Vagina (tissue), 2 donors: Measurements from ENCODE around the gene ALG9. TPM values are rescaled to one million over a fixed set of nuclear protein-coding genes. Genes with fewer than 3 reads are reported as not detected.
A peak's percentile ranks its signal among the peaks of the same experiment; 100 is the strongest.

ENCODE experiments used
- DNase-seq, 2 donors: peaks; one replicate each; pipeline ENCODE4 v3.0.0-alpha.2; 2017; ENCODE audit errors: extremely low spot score in 2 of 2
- H3K27ac ChIP-seq: fragments of 200-600 bp; sonication (generic); one replicate; pipeline ENCODE4 v1.5.1; 2019
- H3K27me3 ChIP-seq: fragments of 200-600 bp; sonication (generic); one replicate; pipeline ENCODE4 v1.5.1; 2019
- H3K36me3 ChIP-seq, 2 donors: fragments of 200-600 bp; sonication (generic); one replicate each; pipeline ENCODE4 v1.5.1; 2017 to 2019
- H3K4me1 ChIP-seq: fragments of 200-600 bp; sonication (generic); one replicate; pipeline ENCODE4 v1.5.1; 2019
- H3K4me3 ChIP-seq, 2 donors: fragments of 200-600 bp; sonication (generic); 1 replicate in 1 of 2; 2 replicates in 1 of 2; pipeline ENCODE4 v1.5.1; 2016 to 2019
- H3K9me3 ChIP-seq: fragments of 200-600 bp; sonication (generic); one replicate; pipeline ENCODE4 v1.5.1; 2019
- CTCF ChIP-seq, 3 experiments: fragments of 450-650 bp in 2 of 3; fragments of 200-600 bp in 1 of 3; sonication (generic) in 1 of 3; IDR thresholded peaks; one replicate each; pipeline ENCODE4 v1.5.1; 2017 to 2019; ENCODE audit warnings: antibody characterized with exemption in 3 of 3, mild to moderate bottlenecking in 2 of 3, moderate library complexity in 2 of 3
- POLR2A ChIP-seq, 2 donors: fragments of 450-650 bp; IDR thresholded peaks; one replicate each; pipeline ENCODE4 v1.6.1; 2017; ENCODE audit warnings: antibody characterized with exemption in 2 of 2, mild to moderate bottlenecking in 2 of 2, moderate library complexity in 2 of 2
- POLR2AphosphoS5 ChIP-seq, 2 donors: sonication (generic); formaldehyde crosslinking; IDR thresholded peaks; one replicate each; pipeline ENCODE4 v1.9.0; 2017; ENCODE audit warnings: antibody characterized with exemption in 2 of 2, mild to moderate bottlenecking in 2 of 2, low read depth in 1 of 2; ENCODE audit not compliant: insufficient read depth in 1 of 2
- intact Hi-C: fragments of 100-400 bp; cut with DNase I; formaldehyde crosslinking; loops from one replicate; pipeline ENCODE4 v1.15.1; 2023
- total RNA-seq: library from RNA; depleted of rRNA; stranded (reverse); fragments of >200 nt; gene quantifications from one replicate; pipeline ENCODE4 v1.2.3, GENCODE V29; 2016

Gene ALG9
- total RNA-seq, 1 donor from 2014 or later, result 31.7 TPM

DNA sequence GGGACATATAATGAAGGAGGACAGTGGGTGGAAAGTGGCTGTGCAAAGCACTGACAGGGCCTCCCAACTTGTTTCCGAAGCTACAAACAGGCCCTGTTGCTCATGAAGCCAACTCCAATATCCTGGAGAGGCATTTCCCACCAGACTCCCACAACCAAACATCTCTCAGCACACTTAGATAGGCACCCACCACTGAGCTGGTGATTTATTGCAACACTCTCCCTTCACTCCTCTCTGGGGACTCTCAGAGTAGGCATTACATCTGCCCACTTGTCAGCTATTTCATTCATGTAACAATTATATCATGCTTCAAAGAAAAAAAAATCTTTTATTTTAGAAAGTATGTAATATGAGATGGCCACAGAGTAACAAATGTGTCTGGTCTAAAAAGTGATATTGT is 73.1 kb downstream of the ALG9 start:
- no peaks in the 10 kb centered on the region for H3K27me3 ChIP-seq
- no peak for DNase-seq
- no peak overlapping the region for H3K27ac ChIP-seq
- intact Hi-C loops, result no loop called here
- no peak for TF ChIP-seq CTCF (IDR thresholded peaks at IDR 0.05)
- peaks cover 3 to 8% of the 10 kb centered on the region in 2 donors for H3K36me3 ChIP-seq
- no peak overlapping the region for H3K4me3 ChIP-seq
- peaks cover 13% of the 10 kb centered on the region for H3K4me1 ChIP-seq
- no peaks in the 10 kb centered on the region for H3K9me3 ChIP-seq

GRCh38 chr11:111797145-111797581 is 74.2 kb downstream of the ALG9 start:
- H3K36me3 ChIP-seq, result peaks cover 0 to 3% of the 10 kb centered on the region in 2 donors
- peaks cover 13% of the 10 kb centered on the region for H3K4me1 ChIP-seq
- H3K9me3 ChIP-seq, result no peaks in the 10 kb centered on the region
- no peak overlapping the region for H3K27ac ChIP-seq
- TF ChIP-seq CTCF (IDR thresholded peaks at IDR 0.05) (no peak), POLR2AphosphoS5 (IDR thresholded peaks at IDR 0.05; ENCODE audit: insufficient read depth in 1 of 2, low read depth in 1 of 2) (no peak), POLR2A (IDR thresholded peaks at IDR 0.05) (no peak)
- no peaks in the 10 kb centered on the region for H3K27me3 ChIP-seq
- intact Hi-C loops, result no loop called here
- DNase-seq, result no peak
- no peak overlapping the region for H3K4me3 ChIP-seq

DNA sequence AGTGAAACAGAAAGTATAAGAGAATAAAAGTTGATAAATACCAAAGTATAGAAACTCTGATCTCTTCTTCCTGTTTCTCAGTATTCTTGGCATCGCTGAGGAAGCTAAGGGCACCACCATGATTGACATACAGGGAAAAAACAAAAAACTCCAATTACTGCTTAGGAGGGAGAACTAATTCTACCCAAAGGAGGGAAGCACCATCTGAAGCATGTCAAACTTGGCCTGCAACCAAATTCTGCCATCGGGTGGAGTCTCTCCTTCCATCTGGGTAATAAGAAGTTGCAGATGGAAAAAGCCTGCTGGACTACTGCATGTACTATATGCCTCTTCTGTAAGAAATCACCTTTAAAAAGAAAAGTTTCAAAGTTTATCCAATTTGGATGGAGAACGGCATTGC is 74.7 kb downstream of the ALG9 start:
- no peaks in the 10 kb centered on the region for H3K27me3 ChIP-seq
- H3K9me3 ChIP-seq, result no peaks in the 10 kb centered on the region
- TF ChIP-seq CTCF (IDR thresholded peaks at IDR 0.05), result no peak
- no peak for TF ChIP-seq POLR2A (IDR thresholded peaks at IDR 0.05)
- TF ChIP-seq POLR2AphosphoS5 (IDR thresholded peaks at IDR 0.05; ENCODE audit: insufficient read depth in 1 of 2, low read depth in 1 of 2), result no peak
- intact Hi-C loops, result no loop called here
- H3K4me1 ChIP-seq, result peaks cover 13% of the 10 kb centered on the region
- H3K4me3 ChIP-seq, result no peak overlapping the region
- H3K27ac ChIP-seq, result peak overlapping the region; percentile 4
- no peak for DNase-seq
- H3K36me3 ChIP-seq, result peaks cover 0 to 3% of the 10 kb centered on the region in 2 donors

GRCh38 chr11:111795334-111795985 is 75.9 kb downstream of the ALG9 start:
- TF ChIP-seq CTCF (IDR thresholded peaks at IDR 0.05) (no peak), POLR2A (IDR thresholded peaks at IDR 0.05) (no peak), POLR2AphosphoS5 (IDR thresholded peaks at IDR 0.05; ENCODE audit: insufficient read depth in 1 of 2, low read depth in 1 of 2) (no peak)

DNA sequence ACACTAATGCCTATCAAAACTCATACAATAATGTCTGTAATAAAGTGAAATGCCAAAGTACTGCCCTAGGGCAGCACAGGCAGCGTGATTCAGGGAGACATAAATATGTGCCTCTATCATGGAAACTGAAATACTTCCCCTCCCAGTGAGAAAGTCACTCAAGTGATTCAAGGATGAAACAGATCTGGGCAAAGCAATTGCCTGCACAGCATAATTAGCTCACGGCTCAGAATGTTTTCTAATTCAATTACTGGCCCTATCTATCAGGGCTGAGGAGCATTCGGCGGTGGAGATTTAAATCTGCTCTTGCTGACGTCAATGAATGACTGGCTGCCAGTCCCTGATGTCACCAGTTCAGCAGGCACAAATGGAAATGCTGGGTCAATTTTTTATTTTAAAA is 77.5 kb downstream of the ALG9 start:
- DNase-seq, result no peak
- Histone ChIP-seq H3K9me3 (no peaks in the 10 kb centered on the region), H3K4me1 (peaks cover 13% of the 10 kb centered on the region), H3K4me3 (no peak overlapping the region), H3K27me3 (no peaks in the 10 kb centered on the region), H3K27ac (peak overlapping the region; percentile 44), H3K36me3 (peaks cover 0 to 3% of the 10 kb centered on the region in 2 donors)
- TF ChIP-seq POLR2A (IDR thresholded peaks at IDR 0.05) (no peak), POLR2AphosphoS5 (IDR thresholded peaks at IDR 0.05; ENCODE audit: insufficient read depth in 1 of 2, low read depth in 1 of 2) (peak in 1 of 2 donors; percentile 70), CTCF (IDR thresholded peaks at IDR 0.05) (no peak)
- intact Hi-C loops, result no loop called here

More at GRCh38 chr11:111795334-111795985, 75.9 kb downstream of the ALG9 start:
- no peaks in the 10 kb centered on the region for H3K9me3 ChIP-seq
- intact Hi-C loops, result no loop called here
- H3K27ac ChIP-seq, result peak overlapping the region; percentile 4
- peaks cover 13% of the 10 kb centered on the region for H3K4me1 ChIP-seq
- H3K4me3 ChIP-seq, result no peak overlapping the region
- no peak for DNase-seq
- peaks cover 0 to 3% of the 10 kb centered on the region in 2 donors for H3K36me3 ChIP-seq
- no peaks in the 10 kb centered on the region for H3K27me3 ChIP-seq
